Stimulated activated CD4-positive, alpha-beta T cell treated with anti-CD3 and anti-CD28 coated beads, Interleukin-12 subunit alpha, Interleukin-12 subunit beta, amount 100 ng/mL, for 24 hours (primary cell): ENCODE measurements around the gene EFCAB6.

ENCODE experiments used
- DNase-seq, 2 experiments: peaks; one replicate each; pipeline ENCODE4 v3.0.0-alpha.2; 2020; ENCODE audit warnings: low read depth in 2 of 2

The EFCAB6 gene

DNA sequence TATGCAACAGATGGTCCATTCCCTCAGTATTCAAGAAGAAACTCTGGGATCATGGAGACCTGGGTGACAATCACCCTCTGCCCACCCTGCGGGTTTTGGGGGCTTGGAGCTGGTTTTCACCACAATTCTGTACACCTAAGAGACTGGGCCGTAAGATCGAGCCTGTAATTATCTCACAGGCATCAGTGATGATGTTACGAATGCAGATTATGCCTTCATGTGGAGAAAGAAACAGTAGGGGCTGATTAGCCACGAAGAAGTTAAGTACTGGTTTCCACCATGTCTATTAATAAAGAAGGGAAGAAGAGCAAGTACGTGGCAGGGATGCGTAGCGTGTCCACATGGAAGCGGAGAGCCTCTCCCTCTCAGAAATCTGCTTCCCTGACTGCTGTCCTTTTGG, 5.3 kb upstream of the EFCAB6 start:
- no peak for DNase-seq

DNA sequence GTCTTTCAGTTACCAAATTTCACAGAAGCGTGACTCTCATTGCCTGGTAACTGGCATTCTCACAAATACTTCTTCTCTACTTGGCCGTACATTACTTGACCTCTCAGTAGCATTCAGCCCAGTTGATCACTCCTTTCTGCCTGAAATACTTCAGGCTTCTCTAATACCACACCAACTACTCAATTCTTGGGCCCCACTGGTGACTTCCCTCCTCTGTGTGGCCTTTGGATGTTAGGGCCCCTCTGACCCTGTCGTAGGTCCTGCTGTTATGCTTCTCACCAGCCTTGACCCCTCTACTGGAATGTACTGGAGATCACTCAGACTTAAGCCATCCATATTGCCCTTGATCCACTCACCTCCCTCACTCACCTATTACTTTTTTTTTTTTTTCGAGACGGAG, 2.2 kb upstream of the EFCAB6 start:
- DNase-seq, result no peak

DNA sequence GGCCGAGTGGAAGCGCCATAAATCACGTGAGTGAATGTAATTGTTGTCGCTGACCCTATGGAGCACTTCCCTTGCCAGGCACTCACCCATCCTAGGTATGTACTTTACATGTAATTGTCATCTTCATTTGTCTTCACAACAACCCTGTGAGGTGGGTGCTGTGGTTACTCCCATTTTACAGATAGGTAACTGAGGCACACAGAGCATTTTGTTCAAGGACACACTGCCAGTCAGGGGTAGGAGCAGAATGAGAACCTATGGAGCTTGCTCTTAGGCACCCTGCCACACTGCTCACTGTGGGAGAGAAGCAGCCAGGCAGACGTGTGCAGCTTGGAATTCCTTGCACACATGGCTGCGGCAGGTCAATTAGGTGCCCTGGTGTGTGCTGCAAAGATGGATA, 785 bp upstream of the EFCAB6 start:
- DNase-seq, result no peak

DNA sequence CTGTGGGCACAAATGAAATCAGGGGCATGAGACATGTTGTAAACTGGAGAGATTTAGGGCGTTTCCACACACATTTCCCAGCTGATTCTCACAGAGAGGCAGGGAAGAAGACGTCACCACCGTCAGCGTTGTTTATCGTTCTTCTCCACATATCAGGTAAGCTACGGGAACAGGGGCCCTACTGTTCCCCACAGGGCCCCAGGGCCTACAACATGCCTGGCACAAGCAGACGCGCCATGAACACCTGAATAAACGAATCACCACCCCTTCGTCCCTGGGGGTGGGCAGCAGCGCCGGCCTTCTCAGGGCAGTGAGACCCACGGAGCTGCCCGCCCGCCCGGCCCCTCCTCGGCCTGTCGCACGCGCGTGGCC, 342 bp downstream of the EFCAB6 start:
- no peak for DNase-seq

DNA sequence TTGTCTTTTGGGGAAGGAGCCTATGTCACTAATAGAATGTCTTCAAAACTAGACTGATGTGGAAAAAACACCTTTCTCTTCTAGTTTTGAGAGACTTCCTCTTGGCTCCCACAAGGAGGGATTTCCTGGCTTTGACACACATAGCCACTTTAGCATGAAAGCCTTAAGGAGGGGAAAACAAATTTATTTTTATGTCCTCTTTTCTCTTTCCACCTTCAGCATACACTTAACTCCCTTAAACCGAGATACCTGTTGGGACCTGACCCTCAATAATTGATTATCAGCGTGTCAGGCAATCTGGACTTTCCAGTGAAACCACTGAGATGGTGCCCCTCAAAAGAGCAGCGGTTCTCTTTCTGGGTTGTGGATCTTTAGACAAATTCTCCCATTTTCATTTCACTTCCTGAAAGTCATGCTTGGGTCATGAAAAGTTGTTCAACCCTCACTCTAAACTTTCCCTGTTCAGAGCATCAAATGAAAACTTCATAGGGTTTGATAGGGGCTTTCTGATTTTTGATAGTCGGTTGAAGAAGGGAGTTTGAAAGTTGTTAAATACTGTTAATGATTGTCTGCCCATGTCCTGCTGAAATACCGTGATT, 9.1 kb downstream of the EFCAB6 start:
- no peak for DNase-seq

DNA sequence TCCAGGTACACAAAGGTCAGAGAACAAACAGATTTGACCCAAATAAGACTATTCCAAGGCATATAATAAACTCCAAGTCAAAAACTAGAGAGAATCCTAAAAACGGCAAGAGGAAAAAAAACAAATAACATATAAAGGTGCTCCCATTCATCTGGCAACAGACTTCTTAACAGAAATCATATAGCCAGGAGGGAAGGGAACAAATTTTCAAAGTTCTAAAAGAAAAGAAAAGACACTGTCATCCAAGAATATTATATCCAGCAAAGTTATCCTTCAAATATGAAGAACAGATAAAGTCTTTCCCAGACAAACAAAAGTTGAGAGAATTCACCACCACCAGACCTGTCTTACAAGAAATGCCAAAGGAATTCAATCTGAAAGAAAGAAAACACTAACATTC, 11.1 kb downstream of the EFCAB6 start:
- no peak for DNase-seq

DNA sequence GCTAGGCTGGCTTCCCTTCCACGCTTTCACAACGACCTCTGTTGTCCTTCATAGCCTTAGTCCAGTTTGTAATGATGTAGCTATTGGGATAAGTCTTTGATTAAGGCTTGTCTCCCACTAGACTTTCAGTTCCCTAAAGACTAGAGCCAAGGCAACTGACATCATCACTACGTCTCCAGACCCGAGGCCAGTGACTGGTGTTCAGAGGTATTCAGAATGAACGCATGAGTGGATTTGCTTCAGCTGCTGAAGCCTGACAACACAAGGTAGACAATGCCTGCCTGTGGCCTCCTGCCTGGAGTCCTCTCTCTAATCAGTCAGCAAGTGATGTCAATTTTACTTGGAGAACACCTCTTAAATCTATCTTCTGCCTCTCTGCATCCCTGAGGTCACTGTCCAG, 13.6 kb downstream of the EFCAB6 start:
- no peak for DNase-seq

DNA sequence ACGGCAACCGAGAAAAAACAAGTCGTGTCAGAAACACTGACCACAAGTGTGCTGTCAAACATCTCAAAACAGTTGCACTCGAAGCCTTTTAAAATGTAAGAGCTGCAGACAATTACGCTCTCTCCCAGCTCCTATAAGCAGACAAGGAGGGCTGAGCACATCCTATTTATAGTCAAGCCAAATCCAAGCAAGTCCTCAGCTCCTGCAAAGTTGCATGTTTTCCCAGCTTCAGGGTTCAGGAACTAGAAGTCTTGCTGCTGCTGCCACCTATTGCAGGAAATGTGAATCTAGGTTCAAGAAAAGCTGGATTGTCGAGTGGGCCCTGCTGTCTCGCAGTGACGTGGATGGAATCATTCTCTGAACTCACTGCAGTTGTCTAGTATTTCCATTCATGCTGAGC, 15.5 kb downstream of the EFCAB6 start:
- DNase-seq, result no peak

DNA sequence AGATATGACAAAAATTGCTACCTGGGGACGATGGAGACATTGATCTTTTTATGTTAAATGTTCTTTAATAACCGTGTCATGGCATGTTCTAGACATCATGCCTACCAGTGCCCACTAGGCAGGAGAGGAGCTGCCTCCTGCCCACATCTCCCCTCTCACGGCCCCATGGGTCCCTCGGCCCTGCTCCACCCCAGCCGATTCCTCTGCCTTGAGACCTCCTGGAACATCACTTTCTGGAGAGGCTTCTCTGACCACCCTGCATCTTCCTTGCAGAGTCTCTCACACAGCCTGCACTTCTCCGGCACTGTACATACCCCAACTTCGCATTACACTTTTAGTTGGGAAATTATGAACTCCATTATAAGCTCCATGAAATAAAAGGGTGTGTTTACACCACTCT, 16.8 kb downstream of the EFCAB6 start:
- DNase-seq, result no peak

DNA sequence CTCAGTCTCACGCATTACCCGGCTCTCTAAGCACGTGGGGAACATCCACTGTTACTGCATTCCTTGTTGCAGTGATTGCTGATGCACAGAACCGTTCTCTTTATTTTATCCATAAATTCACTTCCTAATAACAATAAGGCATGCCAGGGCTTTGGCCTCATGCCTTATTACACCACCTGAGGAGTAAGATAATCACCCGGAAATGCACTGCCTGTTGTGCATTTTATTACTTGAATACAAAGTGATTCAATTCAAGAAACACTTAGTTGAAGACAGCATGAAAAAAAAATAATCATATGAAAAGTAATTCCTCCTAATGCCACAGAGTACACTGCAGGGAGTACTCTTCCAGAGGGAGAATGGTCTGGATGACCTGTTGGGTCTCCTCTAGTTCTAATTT, 19.2 kb downstream of the EFCAB6 start:
- DNase-seq, result no peak

DNA sequence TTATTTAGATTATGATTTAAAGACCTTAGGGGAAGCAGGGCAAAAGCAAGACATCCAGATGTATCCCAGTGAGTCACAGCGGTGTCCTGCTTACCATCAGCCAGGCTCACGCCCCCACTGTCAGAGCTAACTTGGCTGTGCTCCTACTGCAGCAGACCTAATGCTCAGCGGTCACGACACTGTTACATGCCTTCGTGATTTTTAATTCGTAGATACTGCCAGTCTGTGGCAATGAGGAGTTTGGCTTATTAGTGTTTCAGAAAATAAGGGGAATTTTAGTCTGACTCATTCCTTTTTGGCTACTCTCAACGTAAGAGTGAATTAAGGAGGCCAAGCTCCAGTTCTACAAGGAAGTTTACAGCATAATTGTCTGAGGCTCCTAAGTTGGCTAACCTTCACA, 22.7 kb downstream of the EFCAB6 start:
- no peak for DNase-seq

DNA sequence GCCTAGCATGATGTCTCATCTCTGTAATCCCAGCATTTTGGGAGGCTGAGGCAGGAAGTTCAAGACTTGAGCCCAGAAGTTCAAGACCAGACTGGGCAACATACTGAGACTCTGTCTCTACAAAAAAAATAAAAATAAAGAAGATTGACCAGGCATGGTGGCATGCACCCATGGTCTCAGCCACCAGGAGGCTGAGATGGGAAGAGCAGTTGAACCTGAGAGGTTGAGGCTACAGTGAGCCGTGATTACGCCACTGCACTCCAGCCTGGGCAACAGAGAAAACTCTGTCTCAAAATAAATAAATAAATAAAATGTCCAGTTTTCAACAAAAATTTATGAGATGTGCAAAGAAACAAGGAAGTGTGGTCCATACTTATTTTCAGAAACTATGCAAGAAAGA, 28.3 kb downstream of the EFCAB6 start:
- DNase-seq, result no peak

DNA sequence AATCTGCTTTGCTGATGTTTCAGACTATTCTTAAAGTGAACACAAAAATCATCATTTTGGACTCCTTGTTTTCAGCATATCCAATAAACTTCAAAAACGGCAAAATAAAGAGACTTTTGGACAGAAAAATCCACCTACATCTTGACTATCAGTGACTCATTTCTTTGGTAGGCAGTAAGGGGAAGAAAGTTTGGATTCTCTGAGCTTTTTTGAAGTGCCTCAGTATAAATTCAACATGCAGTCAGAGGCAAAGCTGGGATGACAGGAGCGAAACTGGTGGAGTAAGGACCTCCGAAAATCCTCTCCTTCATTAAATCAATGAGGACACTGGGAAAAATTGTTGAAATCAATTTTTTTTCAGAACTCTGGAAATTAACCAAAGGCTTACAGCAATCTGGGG, 29.7 kb downstream of the EFCAB6 start:
- DNase-seq, result no peak

DNA sequence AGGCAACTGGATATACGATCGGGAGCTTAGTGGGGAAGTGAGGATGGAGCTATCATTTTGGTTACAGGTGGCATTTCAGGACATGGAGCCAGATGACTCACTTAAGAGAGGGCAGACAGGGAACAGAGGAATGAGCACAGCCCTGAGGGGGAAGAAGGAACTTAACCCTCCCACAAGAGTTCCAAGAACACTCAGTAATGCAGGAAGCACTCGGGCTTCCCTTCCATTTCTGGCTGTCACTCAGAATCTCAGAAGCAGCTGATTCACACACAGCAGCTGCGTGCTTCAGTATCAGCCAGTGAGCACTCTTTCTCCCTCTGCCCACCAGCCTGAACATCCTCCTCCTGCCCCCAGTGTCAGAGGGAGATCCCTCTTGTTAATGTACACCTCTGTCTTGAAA, 34.8 kb downstream of the EFCAB6 start:
- no peak for DNase-seq

DNA sequence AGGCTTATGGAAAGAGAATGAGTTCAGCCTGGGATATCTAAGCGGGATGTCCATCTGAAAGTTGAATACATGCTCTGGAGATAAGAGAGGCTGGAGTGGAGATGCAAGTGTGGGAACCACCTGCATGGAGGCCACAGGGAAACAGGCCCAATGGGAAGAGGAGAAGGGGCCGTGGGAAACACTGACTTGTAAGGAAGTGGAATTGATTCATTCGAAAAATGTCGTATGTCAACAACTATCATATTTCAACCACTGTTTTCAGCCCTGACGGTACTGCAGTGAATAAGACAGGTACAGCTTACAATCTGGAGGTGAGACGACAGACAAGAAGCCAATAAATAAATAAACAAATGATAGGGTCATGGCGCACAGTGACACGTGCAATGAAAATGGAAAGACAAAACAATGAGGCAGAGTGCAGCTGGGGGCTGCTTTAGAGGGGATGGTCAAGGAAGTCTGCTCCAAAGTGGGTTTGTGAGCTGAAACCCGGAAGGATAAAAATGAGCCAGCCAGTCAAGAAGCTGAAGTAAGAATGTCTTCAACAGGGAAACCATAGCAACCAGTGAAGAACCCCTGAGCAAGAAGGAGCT, 35.9 kb downstream of the EFCAB6 start:
- DNase-seq, result no peak

DNA sequence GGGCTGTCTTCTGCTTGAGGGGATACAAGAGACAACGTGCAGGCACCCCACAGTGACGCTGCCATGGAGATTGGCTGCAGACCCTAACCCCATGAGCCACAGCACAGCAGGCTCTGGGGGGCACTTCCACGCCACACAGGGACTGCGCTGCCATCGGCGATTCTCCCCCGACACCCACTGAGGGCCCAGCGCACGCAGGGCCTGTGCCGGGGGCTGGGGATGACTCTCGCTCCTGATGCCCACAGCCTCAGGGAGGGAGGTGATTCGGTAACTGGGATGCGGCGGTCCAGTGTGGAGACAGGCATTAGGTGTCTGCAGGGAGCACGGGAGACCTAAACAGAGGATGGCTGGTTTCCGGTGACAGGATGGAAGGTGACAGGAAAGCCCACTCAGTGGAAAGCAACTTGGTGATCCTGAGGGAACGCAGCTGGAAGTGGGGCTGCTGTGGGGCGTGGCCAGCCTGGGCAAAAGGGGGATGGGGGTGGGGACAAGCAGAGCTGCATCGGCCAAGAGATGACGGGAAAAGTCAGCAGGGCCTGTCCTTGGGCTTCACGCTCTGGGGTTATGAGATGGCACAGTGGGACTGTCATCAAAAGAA, 37.7 kb downstream of the EFCAB6 start:
- no peak for DNase-seq

DNA sequence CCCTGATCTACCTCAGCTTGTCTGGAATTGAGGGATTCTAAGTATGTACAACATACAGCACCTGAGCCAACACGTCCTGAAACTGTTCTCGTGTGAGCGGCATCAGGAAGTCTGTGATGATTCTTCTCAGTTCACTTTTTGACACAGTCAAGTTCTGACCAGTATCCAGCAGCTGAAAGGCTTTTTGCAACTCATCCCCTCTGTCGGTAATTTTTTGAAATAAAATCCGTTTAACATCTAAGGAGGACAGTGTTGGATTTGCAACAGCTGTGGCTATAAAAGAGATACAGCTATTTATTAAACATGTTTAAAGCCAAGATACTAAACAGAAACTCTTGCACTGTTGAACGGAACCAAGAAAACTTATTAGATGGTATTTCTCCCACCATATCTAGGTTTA, 39.3 kb downstream of the EFCAB6 start:
- no peak for DNase-seq

DNA sequence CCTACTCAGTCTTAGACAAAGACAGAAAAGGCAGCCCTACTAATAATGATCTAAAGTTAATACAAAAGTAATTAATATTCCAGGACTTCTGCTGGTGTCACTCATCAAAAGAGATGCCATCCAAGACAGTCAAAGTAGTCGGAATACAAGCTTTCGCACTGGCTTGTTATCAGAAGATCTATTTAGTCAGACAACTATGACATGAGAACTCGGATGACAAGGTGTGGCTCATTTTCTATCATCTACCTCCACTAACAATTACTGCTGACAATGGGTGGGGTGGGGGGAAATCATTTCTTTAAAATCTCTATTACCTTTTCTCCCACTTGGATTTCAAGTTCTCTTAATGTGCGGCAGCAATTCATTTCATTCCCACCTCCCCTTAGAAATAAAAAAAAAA, 56.7 kb downstream of the EFCAB6 start:
- no peak for DNase-seq

DNA sequence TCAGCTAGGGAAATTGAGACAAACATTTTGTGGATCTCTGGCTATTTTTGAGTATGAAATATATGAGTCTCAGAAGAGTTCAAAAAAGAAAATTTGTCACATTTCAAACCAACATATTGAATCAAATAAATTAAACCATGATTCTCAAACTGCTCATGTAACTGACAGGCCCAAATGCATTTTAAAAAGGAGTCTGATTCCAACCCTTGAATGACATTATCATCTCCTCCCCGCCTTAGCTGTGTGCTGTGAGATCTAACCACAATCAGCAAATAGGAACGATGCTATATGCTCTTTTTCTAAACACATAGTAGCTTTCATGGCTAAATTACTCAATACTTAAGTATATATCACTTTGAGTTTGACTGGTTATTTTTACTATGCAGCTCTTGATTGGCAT, 57.1 kb downstream of the EFCAB6 start:
- no peak for DNase-seq

DNA sequence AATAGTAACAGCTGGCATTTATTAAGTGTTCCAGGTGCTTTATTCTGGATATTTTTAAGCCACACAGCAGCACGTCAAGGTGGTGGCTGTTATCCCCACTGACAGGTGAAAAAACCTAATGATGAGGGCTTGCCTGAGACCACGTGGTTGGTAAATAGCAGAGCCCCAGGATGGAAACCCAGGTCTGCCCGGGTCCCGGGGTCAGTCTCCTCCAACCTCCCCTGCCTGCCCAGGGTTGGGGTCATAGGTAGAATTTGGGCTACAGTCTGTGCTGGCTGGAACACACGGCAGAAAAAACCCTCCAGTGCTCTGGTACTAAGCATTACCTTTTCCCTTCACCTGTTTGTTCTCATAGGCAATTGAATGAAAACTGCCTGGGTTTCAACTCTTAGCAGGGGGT, 57.9 kb downstream of the EFCAB6 start:
- DNase-seq, result no peak

DNA sequence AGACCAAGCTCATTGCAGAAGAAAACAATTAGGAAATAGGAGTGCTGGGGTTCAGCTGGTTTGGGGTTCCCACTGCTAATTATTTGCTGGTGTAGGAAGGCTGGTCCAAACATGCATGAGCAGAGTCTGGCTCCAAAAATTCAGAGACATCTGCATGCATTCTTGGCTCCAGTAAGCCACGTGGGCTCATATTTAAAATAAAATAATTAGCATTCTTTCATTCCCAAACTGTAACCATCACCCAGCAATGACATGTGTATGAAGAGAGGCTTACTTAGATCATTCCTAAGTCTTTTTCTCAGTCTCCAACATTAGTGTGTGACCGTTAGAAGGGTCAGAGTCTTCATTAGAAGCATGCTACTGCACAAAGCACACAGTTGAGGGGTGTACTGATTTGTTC, 58.4 kb downstream of the EFCAB6 start:
- no peak for DNase-seq

DNA sequence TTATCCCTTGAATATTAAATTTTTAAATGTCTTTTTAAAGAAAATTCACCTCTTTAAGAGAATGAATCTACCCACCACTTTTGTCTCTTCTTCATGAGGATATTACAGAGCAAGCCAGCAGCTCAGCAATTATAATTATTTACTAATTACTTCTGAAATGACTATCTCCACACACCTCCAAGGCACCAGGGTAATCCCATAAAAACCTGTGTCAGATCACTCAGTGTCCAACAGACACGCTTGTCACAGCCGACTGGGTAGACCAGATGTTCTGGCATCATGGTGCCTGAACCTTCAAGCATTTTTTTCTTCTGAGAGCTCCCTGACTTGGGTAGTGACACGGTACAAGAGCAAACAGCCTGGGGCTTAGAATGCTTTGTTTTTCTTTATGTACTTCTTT, 61.4 kb downstream of the EFCAB6 start:
- no peak for DNase-seq

DNA sequence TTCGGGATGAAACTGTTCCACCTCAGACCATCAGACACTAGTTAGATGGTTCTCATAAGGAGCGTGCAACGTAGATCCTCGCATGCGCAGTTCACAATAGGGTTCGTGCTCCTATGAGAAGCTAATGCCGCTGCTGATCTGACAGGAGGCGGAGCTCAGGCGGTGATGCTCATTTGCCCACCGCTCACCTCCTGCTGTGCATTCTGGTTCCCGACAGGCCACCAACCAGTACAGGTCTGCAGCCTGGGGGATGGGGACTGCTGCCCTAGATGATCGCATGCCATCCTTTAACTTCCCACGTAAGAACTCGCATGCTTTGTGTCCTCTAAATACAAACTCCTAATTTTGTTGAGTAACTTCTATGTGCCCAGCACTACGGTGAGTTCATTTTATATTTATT, 62.6 kb downstream of the EFCAB6 start:
- no peak for DNase-seq

DNA sequence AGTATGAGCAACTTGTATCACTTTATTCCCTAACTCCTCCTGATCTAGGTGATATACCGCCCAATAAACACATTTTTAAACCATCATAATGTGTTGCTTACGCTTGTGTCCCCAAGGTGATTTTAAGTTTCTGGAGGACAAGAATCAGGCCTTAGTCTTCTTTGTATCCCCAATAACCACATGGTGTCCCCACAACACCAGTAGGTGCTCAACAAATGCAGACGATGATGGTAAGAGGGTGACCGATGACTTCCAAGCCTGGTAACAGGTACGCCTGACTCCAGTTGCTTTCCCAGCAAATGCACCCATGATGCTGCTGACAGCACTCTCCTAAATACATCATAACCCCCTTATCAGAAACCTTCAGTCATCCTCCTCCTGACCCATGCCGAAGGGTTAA, 64.2 kb downstream of the EFCAB6 start:
- no peak for DNase-seq
